GM19467 (cell line): ENCODE results near the gene SMIM12.

Experiments used
- ATAC-seq: cut with Tn5 transposase; IDR thresholded peaks from one replicate; pipeline ENCODE4 v1.9.1; 2021; ENCODE audit warnings: mild to moderate bottlenecking, moderate library complexity; ENCODE audit not compliant: unreplicated experiment

Gene SMIM12, protein sequence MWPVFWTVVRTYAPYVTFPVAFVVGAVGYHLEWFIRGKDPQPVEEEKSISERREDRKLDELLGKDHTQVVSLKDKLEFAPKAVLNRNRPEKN

GRCh38 chr1:34859446-34860200, at the start of gene SMIM12:
TSS of gene SMIM12 (minus strand) at chr1:34859749. CDS start at chr1:34855977, 3,772 bp downstream.
- peak; percentile 96 for ATAC-seq

DNA sequence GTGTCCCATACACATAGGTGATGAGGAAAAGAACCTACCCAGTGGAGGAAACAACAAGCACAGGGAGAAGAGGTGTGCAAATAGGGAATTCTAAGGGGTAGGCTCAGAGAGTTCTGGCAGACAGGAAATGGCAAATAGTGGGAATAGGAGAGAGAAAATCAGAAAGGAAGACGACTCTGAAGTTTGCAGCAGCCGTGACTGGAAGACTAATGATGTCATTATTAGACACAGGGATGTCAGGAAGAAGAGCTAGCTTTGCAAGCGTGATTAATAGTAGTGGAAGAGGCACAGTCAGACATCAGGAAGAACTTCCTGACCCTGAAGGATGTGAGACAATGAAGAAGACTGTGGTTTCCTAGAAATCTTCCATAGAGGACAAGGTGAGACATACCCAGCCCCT, 48.8 kb upstream of the SMIM12 start:
- no peak for ATAC-seq

GRCh38 chr1:34907487-34908090, 48.0 kb upstream of the SMIM12 start:
- no peak for ATAC-seq

DNA sequence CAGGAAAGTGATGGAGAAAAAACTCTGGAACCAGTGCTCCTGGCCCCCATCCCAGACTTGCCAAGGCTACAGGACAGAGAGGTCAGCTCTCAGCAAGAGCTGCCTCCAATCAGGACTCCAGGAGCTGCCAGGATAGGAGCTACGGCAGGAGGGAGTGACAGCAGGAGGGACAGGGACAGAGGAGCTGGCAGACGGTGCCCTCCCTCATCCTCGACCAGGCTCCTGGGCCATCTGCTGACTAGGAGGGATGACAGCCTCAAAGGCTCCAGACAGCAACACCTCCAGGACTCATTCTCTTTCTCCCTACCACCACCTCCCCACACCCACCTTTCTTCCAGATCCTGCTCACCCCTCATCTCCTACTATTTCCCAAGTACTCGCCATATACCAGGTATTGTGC, 47.2 kb upstream of the SMIM12 start:
- no peak for ATAC-seq

DNA sequence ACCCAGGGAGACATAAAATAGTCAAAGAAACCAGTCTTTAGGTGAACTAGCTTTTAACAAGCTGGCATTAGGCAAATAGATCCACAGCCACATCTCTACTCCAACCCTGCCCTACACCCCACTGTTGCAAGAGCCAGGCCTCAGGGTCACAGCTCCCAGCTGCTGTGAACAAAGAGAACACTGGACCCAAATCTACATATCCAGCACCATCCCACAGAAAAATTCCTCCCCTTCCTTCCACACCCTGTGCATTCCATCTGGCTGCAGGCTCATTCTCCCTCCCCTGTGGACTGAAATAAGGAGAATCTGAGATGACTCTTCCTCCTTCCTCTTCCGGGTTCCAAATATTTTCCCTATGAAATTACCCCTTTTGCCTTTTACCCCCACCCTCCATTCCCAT, 46.7 kb upstream of the SMIM12 start:
- ATAC-seq: no peak

- ATAC-seq: no peak
These were observed 45.5 kb upstream of the SMIM12 start for GRCh38 chr1:34905098-34905459.

DNA sequence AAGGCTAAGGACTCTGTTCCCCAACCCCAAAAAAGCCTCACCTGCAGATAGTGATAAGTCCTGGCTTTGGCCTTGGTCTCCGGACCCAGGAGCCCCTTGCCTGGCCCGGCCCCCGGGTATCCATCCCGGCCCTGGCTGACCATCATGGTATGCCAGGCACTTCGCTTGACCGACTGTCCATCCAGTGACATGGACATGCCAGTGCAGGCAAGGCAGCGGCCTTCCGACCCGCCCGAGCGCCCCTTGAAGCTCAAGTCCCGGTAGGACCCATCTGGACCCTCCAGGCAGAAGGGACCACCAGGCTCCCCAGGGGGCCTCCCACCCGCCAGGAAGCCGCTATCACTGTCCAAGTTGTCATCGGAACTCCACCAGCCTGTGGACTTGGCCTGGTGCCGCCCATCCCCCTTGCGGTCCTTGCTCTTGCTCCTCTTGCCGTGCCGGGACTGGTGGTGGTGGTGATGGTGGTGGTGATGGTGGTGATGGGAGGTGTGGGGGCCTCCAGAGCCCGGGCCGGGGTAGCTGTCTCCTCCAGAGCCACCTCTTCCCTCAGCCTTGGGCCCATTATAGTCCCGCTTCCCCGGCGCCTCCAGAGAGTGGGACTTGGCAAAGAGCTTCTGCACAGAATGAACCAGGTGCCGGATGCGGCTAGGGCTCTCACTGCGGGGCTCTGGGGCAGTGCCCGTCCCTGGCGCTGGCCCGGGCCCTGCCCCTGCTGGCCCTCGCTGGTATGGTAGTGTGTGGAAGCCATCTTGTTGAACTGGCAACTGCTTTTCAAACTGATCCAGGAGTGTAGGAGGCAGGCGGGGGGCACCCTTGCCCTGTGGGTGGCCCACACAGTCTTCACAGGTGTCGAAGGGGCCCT, 44.9 kb upstream of the SMIM12 start:
- no peak for ATAC-seq

DNA sequence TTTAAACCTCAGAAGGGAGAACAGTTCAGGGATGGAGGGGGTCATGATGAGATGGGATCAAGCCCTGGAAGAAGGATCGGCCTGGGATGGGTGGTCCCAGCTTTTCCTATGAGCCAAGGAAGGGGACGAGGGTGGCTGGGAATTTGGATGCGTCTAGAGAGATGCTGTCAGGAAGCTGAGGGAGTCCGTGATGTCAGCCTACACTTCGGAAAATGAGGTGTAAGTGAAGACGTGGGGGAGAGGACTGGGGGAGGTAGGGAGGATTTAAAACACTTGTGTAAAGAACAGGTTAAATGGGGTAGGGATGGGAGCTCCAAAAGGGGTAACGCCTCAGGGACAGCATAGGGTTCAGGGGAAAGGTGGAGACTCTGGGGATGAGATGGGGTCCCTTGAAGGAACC, 42.4 kb upstream of the SMIM12 start:
- ATAC-seq: no peak

DNA sequence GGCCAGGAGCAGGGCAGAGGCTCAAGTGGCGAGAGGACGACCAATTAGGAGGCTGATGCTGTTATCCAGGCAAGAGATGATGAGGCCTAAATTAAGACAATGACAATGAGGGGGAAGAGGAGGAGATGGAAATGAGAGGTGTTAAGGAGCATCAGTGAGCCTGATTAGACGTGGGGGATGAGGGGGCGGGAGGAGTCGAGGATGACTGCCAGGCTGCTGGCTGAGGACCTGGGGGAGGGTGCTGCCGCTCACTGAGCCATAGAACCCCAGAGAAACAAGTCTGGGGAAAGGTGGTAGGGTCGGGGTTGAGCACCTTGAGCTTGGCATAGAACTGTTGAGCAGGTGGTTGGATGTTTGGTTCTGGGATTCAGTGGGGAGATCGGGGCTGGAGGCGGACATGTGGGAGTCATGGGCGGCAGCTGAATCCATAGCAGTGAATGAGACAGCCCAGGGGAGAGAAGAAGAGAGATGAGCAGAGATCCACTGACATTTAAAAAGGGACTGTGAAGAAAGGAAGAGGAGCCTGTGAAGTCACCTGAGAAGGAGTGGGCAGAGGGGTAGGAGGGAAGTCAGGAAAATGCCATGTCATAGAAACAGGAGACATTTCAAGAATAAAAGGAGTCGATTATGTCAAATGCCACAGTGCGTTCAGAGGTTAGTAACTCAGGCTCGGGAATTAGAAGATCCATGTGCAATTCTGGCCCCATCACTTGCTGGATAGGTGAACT, 41.4 kb upstream of the SMIM12 start:
- no peak for ATAC-seq

DNA sequence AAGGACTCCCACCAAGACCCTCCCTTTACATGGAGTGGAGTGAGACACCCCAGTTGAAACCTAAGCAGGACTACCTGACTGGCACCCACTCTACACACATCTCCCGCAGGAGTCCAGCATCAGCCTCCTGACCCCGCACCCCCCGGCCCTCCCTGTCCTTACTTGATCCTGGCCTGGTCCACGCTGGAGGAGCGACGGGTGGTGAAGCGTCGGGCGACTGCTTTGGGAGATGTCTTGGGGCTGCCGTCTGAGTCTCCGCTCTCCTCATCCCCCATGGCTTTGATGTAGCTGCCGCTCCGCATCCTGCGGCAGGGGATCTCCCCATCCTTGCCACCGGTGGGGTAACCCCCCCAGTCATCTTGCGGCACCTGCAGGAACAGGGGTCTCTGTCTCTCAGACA, 40.4 kb upstream of the SMIM12 start:
- ATAC-seq: no peak

- no peak for ATAC-seq
These were observed 39.9 kb upstream of the SMIM12 start for GRCh38 chr1:34899471-34899870.

GRCh38 chr1:34898330-34898761, 38.8 kb upstream of the SMIM12 start:
- ATAC-seq: no peak

DNA sequence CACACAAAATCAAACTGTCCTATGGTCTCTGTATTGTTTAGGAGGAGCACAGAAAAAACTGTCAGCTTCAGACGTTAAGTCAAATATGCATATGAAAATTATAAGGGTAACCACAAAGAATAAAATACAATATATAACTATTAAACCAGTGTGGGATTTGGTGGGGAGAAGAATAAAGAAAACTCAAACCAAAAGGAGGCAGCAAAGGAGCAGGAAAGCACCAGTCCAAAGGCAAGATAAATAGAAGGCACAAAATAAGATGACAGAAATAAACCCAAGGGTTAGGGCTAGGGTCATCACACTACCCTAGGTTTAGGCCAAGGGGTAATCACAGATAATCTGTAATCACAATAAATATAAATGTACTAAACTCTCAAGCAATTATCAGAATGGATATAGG, 37.1 kb upstream of the SMIM12 start:
- no peak for ATAC-seq

DNA sequence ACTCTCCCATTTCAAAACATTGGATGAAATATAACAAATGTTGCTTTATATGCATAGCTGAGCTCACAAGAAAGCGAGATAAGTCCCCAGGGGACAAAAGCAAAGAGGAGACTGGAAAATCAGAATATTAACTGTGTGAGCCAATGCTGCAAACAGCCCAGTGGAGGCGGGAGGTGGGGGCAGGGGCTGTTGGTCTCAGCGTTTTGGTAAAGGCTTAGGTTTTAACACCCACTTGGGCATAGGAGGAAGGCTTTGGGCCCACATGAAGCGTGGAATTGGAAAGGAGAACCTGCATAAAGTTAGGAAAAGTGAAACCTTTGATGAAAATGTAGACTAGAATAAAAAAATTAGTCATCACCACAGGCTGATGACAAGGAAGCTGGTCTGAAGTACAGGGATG, 30.2 kb upstream of the SMIM12 start:
- ATAC-seq: no peak

GRCh38 chr1:34887593-34887992, 28.0 kb upstream of the SMIM12 start:
- ATAC-seq: no peak

DNA sequence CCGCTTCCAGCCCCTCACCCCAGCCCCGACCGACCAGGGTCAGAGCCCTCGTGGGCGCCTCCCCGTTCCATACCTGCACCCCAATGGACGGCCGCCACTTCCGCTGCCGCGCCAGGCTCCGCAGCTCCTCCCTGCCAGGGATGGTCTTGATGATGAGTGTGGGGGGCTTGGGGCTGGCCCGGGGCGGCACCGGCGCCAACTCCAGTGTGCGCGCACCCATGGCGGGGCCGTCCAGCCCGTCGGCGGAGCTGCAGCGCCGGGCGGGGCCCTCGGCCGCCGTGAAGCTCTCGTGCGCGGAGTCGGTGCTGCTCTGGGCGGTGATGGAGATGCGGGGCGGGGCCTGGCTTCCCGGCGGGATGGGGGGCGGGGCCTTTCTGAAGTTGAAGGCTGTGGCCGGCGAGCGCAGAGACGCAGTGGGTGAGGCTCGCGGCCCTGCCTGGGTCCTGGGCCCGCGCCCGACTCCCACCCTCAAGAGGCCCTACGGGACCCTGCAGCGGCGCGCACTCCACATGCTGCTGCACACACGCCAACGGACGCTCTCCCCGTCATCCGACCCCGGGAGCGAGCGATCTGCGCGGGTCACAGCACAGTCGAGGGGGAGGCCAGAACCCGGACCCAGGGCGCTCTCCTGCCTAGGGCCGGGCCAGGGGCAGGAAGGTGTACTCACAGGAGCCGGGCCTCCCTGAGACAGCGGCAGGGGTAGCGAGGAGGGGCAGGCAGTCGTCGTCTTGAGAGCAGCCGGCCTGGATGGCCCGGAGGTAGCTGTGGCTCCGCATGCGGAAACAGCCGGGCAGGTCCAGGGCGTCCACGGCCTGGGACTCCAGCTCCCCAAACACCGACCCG, 26.1 kb upstream of the SMIM12 start:
- ATAC-seq: no peak

GRCh38 chr1:34884961-34885360, 25.4 kb upstream of the SMIM12 start:
- no peak for ATAC-seq

DNA sequence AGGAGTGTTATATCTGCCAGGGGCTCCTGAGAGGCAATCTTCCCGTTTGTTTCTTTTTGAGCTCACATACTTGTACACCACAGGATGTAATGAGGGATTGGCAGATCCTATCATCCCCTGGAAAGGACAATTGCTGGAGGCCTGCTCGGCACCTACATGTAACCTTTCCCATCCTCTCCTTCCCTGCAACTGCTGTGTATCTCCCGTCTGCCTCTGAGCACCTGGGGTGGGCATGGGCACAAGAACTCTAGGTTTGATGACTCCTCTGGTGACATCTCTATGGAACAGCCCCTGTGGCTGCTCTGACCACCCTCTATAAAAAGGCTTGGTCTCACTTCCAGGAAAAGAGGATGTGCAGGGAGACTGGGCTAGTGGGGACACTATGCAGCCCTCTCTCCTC, 25.0 kb upstream of the SMIM12 start:
- ATAC-seq: no peak

GRCh38 chr1:34879230-34879629, 19.7 kb upstream of the SMIM12 start:
- no peak for ATAC-seq

- no peak for ATAC-seq
These were observed 16.9 kb upstream of the SMIM12 start for GRCh38 chr1:34876406-34876805.
